LNCaP clone FGC (cell line): ENCODE data around the gene TLN1.

ENCODE experiments used
- DNase-seq: peaks from one replicate; pipeline ENCODE4 v3.0.0-alpha.2; 2011; ENCODE audit warnings: low read depth
- H3K4me3 ChIP-seq: 2 replicates; pipeline ENCODE4 v1.5.1; 2011; ENCODE audit warnings: mild to moderate bottlenecking, low read depth, low read length, control low read depth
- CTCF ChIP-seq: IDR thresholded peaks from 2 replicates; pipeline ENCODE4 v1.5.1; 2012; ENCODE audit warnings: mild to moderate bottlenecking; ENCODE audit not compliant: control insufficient read depth, insufficient read depth; ENCODE audit errors: extremely low read depth

The TLN1 gene

GRCh38 chr9:35727676-35728040, 4.3 kb downstream of the TLN1 start:
- no peak overlapping the region for H3K4me3 ChIP-seq
- DNase-seq, result no peak
- TF ChIP-seq CTCF, result no peak

DNA sequence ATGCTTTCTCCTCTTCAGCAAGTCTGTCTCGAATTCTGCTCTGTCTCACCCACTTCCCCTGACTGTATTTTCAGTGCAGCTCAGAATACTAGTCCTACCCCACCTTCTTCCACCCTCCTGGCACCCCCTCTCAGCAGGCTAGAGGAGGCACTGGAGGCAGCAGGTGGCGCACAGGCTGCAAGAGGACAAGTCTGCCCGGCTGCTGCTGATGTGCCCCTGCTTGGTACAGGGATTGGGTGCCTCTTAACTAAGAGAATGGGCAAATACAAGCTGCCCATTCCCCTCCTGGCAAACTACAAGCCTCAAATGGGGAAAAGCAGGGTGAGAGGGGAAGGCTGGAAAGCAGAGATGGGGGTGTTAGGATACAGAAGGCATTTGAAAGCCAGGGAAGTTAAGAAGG, 5.1 kb downstream of the TLN1 start:
- TF ChIP-seq CTCF, result 0 out of 2 replicates have a peak, but pooled peaks have one; percentile 4
- no peak overlapping the region for H3K4me3 ChIP-seq
- no peak for DNase-seq

- no peak for TF ChIP-seq CTCF
- DNase-seq, result no peak
- no peak overlapping the region for H3K4me3 ChIP-seq
These were observed 6.6 kb downstream of the TLN1 start for GRCh38 chr9:35725362-35725761.

GRCh38 chr9:35723908-35724307, 8.1 kb downstream of the TLN1 start:
- no peak overlapping the region for H3K4me3 ChIP-seq
- DNase-seq, result no peak
- no peak for TF ChIP-seq CTCF

GRCh38 chr9:35723426-35723825, 8.6 kb downstream of the TLN1 start:
- H3K4me3 ChIP-seq, result no peak overlapping the region
- TF ChIP-seq CTCF, result no peak
- DNase-seq, result no peak

DNA sequence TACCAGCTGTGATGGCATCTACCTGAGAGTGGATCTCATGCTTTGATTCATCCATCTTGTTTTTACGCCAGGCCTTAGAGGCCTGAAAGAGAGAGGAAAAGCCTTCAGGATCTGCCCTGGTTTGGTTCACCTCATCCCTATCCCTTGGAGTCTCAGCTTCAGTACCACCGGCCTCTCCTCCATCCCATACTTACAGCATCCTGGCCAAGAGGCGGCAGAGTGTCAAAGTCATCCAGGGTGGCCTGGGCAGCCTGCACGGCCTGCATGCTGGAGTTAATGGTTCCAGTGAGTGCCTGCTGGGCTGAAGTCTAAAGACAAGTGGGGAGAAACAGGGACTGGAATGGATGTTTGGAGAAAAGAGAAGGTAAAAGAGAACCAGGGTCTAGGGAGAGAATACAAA, 12.4 kb downstream of the TLN1 start:
- no peak for DNase-seq
- no peak for TF ChIP-seq CTCF
- no peak overlapping the region for H3K4me3 ChIP-seq

- no peak overlapping the region for H3K4me3 ChIP-seq
- TF ChIP-seq CTCF, result no peak
- DNase-seq, result no peak
These were observed 13.1 kb downstream of the TLN1 start for GRCh38 chr9:35718721-35719511.
